Osteoblast (primary cell): ENCODE results near the gene NOS1AP. TPM values are rescaled to one million over a fixed set of nuclear protein-coding genes. Genes with fewer than 3 reads are reported as not detected.
A peak's percentile ranks its signal among the peaks of the same experiment; 100 is the strongest.

ENCODE experiments used
- DNase-seq: peaks from one replicate; pipeline ENCODE4 v3.0.0; 2011; ENCODE audit warnings: low spot score, mixed read lengths; ENCODE audit not compliant: insufficient read length; ENCODE audit errors: missing footprints
- H2AFZ ChIP-seq: 2 replicates; pipeline ENCODE4 v1.6.0; 2011; ENCODE audit warnings: mild to moderate bottlenecking, low read length
- H3K27ac ChIP-seq: 2 replicates; pipeline ENCODE4 v1.5.1; 2011; ENCODE audit warnings: mild to moderate bottlenecking, low read depth, low read length, moderate library complexity
- H3K27me3 ChIP-seq: 2 replicates; pipeline ENCODE4 v1.6.0; 2012; ENCODE audit warnings: mild to moderate bottlenecking, control low read depth, inconsistent platforms, low read length, moderate library complexity; ENCODE audit not compliant: insufficient read depth
- H3K36me3 ChIP-seq: 2 replicates; pipeline ENCODE4 v1.5.1; 2011; ENCODE audit warnings: mild to moderate bottlenecking, low read length, control low read depth, moderate library complexity; ENCODE audit not compliant: insufficient read depth
- H3K4me1 ChIP-seq: 2 replicates; pipeline ENCODE4 v1.5.1; 2011; ENCODE audit warnings: mild to moderate bottlenecking, low read length, control low read depth, moderate library complexity; ENCODE audit not compliant: insufficient read depth
- H3K4me2 ChIP-seq: 2 replicates; pipeline ENCODE4 v1.6.0; 2011; ENCODE audit warnings: mild to moderate bottlenecking, low read length; ENCODE audit not compliant: insufficient read depth
- H3K4me3 ChIP-seq: fragments of 200-600 bp; sonication (generic); 3 replicates; pipeline ENCODE4 v1.5.1; 2012; ENCODE audit warnings: mild to moderate bottlenecking, low read length, inconsistent platforms; ENCODE audit not compliant: insufficient read depth
- H3K79me2 ChIP-seq: 2 replicates; pipeline ENCODE4 v1.6.0; 2012; ENCODE audit warnings: mild to moderate bottlenecking, low read length, control low read depth, inconsistent platforms; ENCODE audit not compliant: insufficient read depth
- H3K9me3 ChIP-seq: 2 replicates; pipeline ENCODE4 v1.5.1; 2011; ENCODE audit warnings: low read depth, low read length, control low read depth
- H4K20me1 ChIP-seq: 2 replicates; pipeline ENCODE4 v1.6.0; 2012; ENCODE audit warnings: mild to moderate bottlenecking, low read length, control low read depth; ENCODE audit not compliant: insufficient read depth
- total RNA-seq: library from RNA; depleted of rRNA; stranded (reverse); fragments of >200 nt; gene quantifications from 2 replicates; pipeline ENCODE4 v1.2.3, GENCODE V29; 2012
- TF ChIP-seq, protein P1 (sequence below): IDR thresholded peaks from 2 replicates; pipeline ENCODE4 v1.5.1; 2011; ENCODE audit warnings: mild to moderate bottlenecking, low read depth, low read length, moderate library complexity; ENCODE audit errors: extremely low read depth

The NOS1AP gene
- total RNA-seq, 1 donor = not detected

DNA sequence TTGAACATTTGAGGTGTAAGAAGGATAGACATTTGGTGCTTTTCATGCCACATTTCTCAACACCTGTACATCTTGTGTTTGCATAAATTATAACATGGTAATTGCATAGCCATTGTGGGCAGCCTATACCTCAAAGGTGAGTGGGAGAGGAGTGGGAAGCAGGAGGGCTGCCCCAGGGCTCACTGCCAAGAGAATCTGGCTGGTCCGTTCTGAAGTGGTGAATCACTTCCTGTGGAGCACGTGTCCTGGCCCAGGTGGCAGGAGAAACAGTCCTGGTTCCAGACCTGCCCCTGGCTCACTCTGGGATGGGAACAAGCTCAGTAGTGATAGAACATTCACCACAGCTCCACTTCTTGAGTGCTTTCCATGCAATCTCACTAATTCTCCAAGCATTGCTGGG is 34.2 kb upstream of the NOS1AP start:
- H3K9me3 ChIP-seq = no peaks in the 10 kb centered on the region
- DNase-seq = peak; percentile 1
- no peak overlapping the region for H3K4me2 ChIP-seq
- H3K27me3 ChIP-seq = peaks cover 13% of the 10 kb centered on the region
- no peak overlapping the region for H2AFZ ChIP-seq
- H3K27ac ChIP-seq = no peak overlapping the region
- H3K4me1 ChIP-seq = peaks cover 5% of the 10 kb centered on the region
- no peak overlapping the region for H3K4me3 ChIP-seq
- H3K79me2 ChIP-seq = no peaks in the 10 kb centered on the region
- TF ChIP-seq, protein P1, sequence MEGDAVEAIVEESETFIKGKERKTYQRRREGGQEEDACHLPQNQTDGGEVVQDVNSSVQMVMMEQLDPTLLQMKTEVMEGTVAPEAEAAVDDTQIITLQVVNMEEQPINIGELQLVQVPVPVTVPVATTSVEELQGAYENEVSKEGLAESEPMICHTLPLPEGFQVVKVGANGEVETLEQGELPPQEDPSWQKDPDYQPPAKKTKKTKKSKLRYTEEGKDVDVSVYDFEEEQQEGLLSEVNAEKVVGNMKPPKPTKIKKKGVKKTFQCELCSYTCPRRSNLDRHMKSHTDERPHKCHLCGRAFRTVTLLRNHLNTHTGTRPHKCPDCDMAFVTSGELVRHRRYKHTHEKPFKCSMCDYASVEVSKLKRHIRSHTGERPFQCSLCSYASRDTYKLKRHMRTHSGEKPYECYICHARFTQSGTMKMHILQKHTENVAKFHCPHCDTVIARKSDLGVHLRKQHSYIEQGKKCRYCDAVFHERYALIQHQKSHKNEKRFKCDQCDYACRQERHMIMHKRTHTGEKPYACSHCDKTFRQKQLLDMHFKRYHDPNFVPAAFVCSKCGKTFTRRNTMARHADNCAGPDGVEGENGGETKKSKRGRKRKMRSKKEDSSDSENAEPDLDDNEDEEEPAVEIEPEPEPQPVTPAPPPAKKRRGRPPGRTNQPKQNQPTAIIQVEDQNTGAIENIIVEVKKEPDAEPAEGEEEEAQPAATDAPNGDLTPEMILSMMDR = no peak
- no peaks in the 10 kb centered on the region for H3K36me3 ChIP-seq
- no peaks in the 10 kb centered on the region for H4K20me1 ChIP-seq

DNA sequence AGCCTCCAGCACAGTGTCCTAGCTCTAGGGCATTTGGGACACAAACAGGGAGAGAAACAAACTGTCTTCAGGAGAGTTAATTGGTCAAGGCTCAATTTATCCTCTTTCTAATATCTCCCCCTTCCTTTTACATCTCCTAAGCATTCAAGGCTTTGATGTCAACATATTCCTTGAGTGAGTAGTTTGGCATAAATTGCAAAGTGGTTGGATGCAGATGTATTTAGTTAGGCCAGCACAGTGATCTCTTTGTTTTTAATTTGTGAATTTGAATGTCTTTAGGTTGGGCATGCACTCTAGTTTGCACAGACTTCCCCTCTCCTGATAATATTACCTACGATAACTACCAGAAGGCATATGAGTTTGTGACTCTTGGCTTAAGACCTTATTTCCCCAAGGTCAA is 33.3 kb upstream of the NOS1AP start:
- no peak overlapping the region for H3K4me3 ChIP-seq

DNA sequence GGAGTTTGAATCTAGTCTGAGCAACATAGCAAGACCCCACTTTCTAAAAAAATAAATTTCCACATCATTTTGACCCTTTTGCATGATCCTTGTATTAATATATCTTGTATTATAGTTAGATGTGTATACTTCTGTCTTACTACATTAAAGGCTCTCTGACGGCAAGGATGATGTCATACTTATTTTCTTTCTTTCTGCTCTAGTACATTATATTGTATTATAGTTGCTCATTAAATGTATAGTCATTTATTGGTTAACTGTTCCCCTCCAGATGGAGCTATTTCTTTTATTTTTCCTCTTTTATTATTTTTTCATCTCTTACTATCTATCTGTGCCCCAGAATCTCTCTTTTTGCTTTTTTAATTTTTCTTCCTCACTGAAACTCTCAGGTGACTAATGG is 30.9 kb upstream of the NOS1AP start:
- Histone ChIP-seq H3K27ac (no peak overlapping the region), H3K9me3 (no peaks in the 10 kb centered on the region), H3K4me3 (no peak overlapping the region), H3K4me1 (peaks cover 5% of the 10 kb centered on the region), H3K36me3 (no peaks in the 10 kb centered on the region), H3K27me3 (peaks cover 7% of the 10 kb centered on the region), H3K79me2 (no peaks in the 10 kb centered on the region), H2AFZ (no peak overlapping the region), H4K20me1 (no peaks in the 10 kb centered on the region), H3K4me2 (no peak overlapping the region)
- TF ChIP-seq, protein P1 = peak; percentile 6
- DNase-seq = no peak

More for the DNA sequence above, 33.3 kb upstream of the NOS1AP start:
- TF ChIP-seq, protein P1 = no peak
- Histone ChIP-seq H3K79me2 (no peaks in the 10 kb centered on the region), H3K27me3 (peaks cover 13% of the 10 kb centered on the region), H2AFZ (no peak overlapping the region), H3K36me3 (no peaks in the 10 kb centered on the region), H3K4me2 (no peak overlapping the region), H4K20me1 (no peaks in the 10 kb centered on the region), H3K27ac (no peak overlapping the region), H3K9me3 (no peaks in the 10 kb centered on the region), H3K4me1 (peaks cover 5% of the 10 kb centered on the region)
- DNase-seq = peak; percentile 6

DNA sequence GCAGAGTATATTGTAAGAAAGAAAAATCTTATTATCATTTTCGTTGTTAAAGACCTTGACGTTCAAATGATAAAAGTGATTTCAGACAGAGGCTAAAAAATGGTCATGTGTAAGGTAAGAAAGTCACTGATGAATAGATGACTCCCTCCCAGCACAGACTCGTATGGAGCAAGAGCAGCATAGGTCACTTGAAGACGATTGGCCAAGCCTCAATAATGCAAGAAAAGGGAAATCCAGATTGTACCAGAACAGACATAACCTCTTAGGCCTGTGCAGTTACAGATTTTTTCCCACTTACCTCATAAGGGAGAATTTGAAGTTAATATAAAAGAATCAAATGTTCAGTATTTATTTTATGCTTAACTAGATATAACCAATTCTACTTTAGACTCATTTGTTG is 29.5 kb upstream of the NOS1AP start:
- H3K27ac ChIP-seq = no peak overlapping the region
- DNase-seq = no peak

More for the DNA sequence above, 29.5 kb upstream of the NOS1AP start:
- Histone ChIP-seq H4K20me1 (no peaks in the 10 kb centered on the region), H3K79me2 (no peaks in the 10 kb centered on the region), H2AFZ (no peak overlapping the region), H3K4me2 (no peak overlapping the region), H3K4me1 (peaks cover 5% of the 10 kb centered on the region), H3K9me3 (no peaks in the 10 kb centered on the region), H3K27me3 (no peaks in the 10 kb centered on the region), H3K36me3 (no peaks in the 10 kb centered on the region), H3K4me3 (no peak overlapping the region)
- TF ChIP-seq, protein P1 = no peak
